NCI-H1694 (cell line): ENCODE measurements around the gene ADAMTSL2.
A peak's percentile ranks its signal among the peaks of the same experiment; 100 is the strongest.

Experiments used
- DNase-seq: peaks from one replicate; lab custom pipeline; 2025; lab: John Stamatoyannopoulos, UW

The ADAMTSL2 gene

GRCh38 chr9:133518200-133518599 is 16.3 kb upstream of the ADAMTSL2 start:
- no peak for DNase-seq

GRCh38 chr9:133518706-133519449 is 15.6 kb upstream of the ADAMTSL2 start:
- DNase-seq: no peak

- DNase-seq: no peak
These were observed 14.8 kb upstream of the ADAMTSL2 start for GRCh38 chr9:133519693-133520092.

- DNase-seq: no peak
These were observed 14.2 kb upstream of the ADAMTSL2 start for GRCh38 chr9:133520121-133520835.

GRCh38 chr9:133521122-133522072 is 13.1 kb upstream of the ADAMTSL2 start:
- DNase-seq: no peak

- no peak for DNase-seq
These were observed 12.2 kb upstream of the ADAMTSL2 start for GRCh38 chr9:133522073-133522910.

- DNase-seq: no peak
These were observed 11.4 kb upstream of the ADAMTSL2 start for GRCh38 chr9:133523106-133523505.

- no peak for DNase-seq
These were observed 10.4 kb upstream of the ADAMTSL2 start for GRCh38 chr9:133524146-133524545.

GRCh38 chr9:133524679-133525228 is 9.8 kb upstream of the ADAMTSL2 start, which contains the start of gene MYMK:
Gene MYMK, minus strand, starts transcription at chr9:133524959. Its CDS starts 115 bp downstream, at chr9:133524844.
- no peak for DNase-seq

- no peak for DNase-seq
These were observed 8.8 kb upstream of the ADAMTSL2 start for GRCh38 chr9:133525677-133526076.

- DNase-seq: no peak
These were observed 7.7 kb upstream of the ADAMTSL2 start for GRCh38 chr9:133526721-133527321.

- DNase-seq: no peak
These were observed 7.0 kb upstream of the ADAMTSL2 start for GRCh38 chr9:133527444-133527920.

GRCh38 chr9:133528001-133528875 is 6.3 kb upstream of the ADAMTSL2 start:
- DNase-seq: no peak

- DNase-seq: no peak
These were observed 5.6 kb upstream of the ADAMTSL2 start for GRCh38 chr9:133528876-133529241.

- DNase-seq: no peak
These were observed 5.0 kb upstream of the ADAMTSL2 start for GRCh38 chr9:133529457-133529856.

- no peak for DNase-seq
These were observed 4.6 kb upstream of the ADAMTSL2 start for GRCh38 chr9:133529874-133530273.

- DNase-seq: no peak
These were observed 3.2 kb upstream of the ADAMTSL2 start for GRCh38 chr9:133531293-133531692.

- DNase-seq: peak; percentile 70
These were observed 1.4 kb upstream of the ADAMTSL2 start for GRCh38 chr9:133532937-133533668.

- DNase-seq: no peak
These were observed 647 bp upstream of the ADAMTSL2 start for GRCh38 chr9:133533857-133534256.
